HG02970 (cell line): Measurements from ENCODE around the gene PRRG3.
"Not testable (repeated sequence)": the region's sequence is repeated elsewhere in the genome, so short reads cannot be mapped to it uniquely, and the experiment has no call there.

Source experiments
- ATAC-seq: cut with Tn5 transposase; IDR thresholded peaks from one replicate; pipeline ENCODE4 v1.9.1; 2021; ENCODE audit warnings: mild to moderate bottlenecking, moderate library complexity, moderate number of reproducible peaks; ENCODE audit not compliant: unreplicated experiment, low FRiP score

Gene PRRG3

GRCh38 chrX:151694661-151695582 is at the start of gene PRRG3:
Gene PRRG3, plus strand, starts transcription at chrX:151695458. Its CDS starts 3,357 bp downstream, at chrX:151698815.
- ATAC-seq = no peak

GRCh38 chrX:151675121-151675746 is 20.0 kb upstream of the PRRG3 start:
- ATAC-seq = no peak

DNA sequence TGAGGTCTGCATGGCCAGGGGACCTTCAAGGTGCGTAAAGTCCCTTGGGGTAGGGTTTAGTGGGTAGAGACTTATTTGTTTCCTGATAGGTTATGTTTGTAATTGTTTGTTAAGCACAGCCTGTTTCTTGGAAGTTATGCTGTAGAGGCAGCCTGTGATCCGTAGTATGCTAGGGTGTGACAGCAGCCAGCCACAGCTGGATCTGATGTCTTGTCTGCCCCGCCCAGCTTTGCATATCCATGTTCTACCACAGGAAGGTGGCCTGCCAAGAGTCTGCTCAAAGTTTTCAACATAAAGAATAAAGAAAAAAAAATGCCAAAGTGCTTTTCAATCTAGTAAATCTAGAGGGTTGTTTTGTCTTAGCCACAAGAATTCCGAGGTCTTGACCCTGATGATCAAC is 19.1 kb upstream of the PRRG3 start:
- no peak for ATAC-seq

DNA sequence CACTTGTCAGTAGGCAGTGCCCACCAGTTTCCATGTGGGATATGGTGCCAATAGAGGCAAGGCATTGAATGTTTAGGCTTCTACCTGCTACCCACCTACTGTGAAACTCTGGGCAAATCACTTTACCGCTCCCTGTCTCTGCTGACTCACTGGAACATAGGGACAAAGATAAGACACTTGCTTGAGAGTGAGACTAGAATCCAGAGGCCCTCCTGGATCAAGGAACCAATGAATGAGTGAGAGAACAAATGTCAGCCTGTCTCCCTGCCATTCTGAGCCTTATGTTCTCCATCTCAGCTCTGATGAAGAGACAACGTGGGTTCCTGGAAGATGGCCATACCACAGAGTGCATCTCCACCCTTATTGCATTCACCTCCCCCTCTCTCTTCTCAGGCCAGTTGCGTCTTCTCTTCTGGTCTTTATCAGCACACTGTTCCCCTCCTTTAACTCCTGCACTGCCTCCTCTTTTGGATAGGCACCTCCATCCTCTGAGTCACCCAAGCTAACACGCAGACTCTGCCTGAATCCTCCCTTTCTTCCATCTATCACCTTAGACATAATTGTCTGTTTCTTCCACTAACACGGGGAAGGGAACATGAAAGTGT is 15.4 kb upstream of the PRRG3 start:
- ATAC-seq = no peak

GRCh38 chrX:151680805-151681204 is 14.5 kb upstream of the PRRG3 start:
- ATAC-seq = no peak

DNA sequence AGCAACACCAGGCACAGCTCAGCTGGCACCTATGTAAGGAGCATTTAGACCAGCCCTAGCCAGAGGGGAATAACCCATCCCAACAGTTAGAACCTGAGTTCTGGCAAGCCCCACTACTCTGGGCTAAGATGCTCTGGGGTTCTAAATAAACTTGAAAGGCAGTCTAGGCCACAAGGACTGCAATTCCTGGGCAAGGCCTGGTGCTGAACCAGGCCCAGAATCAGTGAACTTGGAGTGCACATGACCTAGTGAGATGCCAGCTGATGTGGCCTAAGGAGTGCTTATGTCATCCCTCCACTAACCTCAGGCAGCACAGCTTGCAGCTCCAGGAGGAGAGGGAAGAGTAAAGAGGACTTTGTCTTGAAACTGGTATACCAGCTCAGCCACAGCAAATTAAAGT is 7.6 kb upstream of the PRRG3 start:
- ATAC-seq = no peak

DNA sequence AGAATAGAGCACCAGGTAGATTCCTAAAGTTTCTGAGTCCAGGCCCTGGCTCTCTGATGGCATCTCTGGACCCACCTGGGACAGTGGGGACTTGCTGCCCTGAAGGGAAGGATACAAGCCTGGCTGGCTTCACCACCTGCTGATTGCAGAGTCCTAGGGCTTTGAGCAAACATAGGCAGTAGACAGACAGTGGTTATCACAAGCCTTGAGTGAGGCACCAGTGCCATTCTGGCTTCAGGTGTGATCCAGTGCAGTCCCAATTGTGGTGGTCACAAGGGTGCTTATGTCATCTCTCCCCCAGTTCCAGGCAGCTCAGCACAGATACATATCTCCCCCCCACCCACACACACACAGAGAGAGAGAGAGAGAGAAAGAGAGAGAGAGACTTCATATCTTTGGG is 6.6 kb upstream of the PRRG3 start:
- ATAC-seq = no peak

- ATAC-seq = no peak
Observed at GRCh38 chrX:151692825-151693224, 2.4 kb upstream of the PRRG3 start.

GRCh38 chrX:151694121-151694520 is 1.1 kb upstream of the PRRG3 start:
- ATAC-seq = no peak

DNA sequence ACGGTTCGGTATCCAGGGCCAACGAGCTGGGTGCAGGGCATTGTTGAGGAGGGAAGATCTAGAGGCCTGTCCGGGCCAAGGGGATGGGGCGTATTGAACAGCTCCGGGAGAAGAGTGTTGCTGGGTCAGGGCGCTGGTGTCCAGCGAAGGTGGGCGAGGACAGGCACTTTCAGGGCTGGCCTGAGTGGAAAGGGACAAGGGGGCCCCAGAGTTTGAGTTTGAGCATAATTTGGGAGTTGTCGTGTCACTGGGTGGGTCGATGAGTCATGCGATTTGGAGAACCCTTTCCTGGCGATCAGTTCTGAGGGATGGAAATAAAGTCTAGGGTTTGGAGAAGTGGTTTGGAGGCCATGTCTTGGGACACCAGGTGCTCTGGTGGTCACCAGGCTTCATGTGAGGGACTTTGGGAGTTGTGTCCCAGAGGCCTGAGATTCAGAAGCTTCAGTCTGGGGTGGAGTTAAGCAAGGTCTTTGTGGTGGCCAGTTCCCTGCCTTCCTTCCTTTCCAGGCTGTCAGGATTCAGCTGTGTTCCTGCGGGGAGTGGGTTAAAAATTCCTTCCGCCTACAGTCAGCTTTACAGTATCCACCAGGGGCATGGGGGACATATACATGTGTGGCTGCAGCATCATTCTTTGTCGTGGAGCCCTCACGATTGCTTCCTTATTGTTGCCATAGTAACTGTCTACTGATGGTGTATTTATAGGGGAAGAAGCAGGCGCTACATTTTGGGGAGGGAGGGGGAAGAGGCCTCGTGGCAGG is 504 bp downstream of the PRRG3 start:
- no peak for ATAC-seq

- not testable (repeated sequence) for ATAC-seq
Observed at GRCh38 chrX:151697082-151697481, 1.8 kb downstream of the PRRG3 start.

- no peak for ATAC-seq
Observed at GRCh38 chrX:151697522-151697921, 2.3 kb downstream of the PRRG3 start.

GRCh38 chrX:151698485-151698884 is 3.2 kb downstream of the PRRG3 start:
- ATAC-seq = no peak

DNA sequence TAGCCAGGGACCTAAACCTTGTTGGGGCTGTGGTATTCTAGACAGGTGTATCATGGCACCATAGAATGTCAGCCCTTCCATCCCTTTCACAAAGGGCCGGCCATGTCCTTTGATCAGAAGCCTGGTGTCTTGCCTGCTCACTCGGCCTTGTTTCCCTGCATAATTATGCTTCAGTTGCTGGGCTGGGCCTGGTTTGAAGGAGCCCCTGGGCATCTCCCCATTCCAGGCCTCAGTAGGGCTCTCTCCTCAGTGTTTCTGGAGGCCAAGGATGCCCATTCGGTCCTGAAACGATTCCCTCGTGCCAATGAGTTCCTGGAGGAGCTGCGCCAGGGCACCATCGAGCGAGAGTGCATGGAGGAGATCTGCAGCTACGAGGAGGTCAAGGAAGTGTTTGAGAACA is 4.5 kb downstream of the PRRG3 start:
- no peak for ATAC-seq

DNA sequence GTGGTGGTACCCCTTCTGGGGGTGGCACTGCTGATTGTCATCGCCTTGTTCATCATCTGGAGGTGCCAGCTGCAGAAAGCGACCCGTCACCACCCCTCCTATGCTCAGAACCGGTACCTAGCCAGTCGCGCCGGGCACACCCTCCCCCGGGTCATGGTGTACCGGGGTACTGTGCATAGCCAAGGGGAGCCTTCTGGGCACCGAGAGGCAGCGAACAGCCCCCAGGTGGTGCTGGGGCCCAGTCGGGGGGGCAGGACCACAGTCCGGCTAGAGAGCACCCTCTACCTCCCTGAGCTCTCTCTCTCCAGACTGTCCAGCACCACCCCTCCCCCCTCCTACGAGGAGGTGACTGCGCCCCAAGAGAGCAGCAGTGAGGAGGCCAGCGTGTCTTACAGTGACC is 5.3 kb downstream of the PRRG3 start:
- ATAC-seq = no peak

GRCh38 chrX:151701071-151701470 is 5.8 kb downstream of the PRRG3 start:
- ATAC-seq = no peak

DNA sequence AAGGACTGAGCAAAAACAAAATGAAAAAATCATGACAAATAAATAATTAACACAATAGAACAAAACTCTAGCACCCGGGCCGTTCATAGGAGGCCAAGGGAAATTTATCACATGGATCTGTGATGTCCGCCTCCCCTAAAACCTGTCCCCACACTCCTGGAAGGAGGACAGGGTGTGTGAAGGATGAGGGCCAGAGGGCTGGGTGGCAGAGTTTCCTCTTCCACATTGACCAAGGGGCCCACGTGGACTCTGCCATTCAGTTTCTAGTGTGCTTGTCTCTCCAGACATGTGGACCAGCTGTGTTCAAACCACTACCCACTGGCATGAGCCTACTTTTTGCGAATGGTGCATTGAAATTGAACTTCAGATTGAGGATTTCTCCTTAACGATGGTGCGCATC is 6.3 kb downstream of the PRRG3 start:
- no peak for ATAC-seq

GRCh38 chrX:151702026-151702714 is 6.9 kb downstream of the PRRG3 start:
- no peak for ATAC-seq

DNA sequence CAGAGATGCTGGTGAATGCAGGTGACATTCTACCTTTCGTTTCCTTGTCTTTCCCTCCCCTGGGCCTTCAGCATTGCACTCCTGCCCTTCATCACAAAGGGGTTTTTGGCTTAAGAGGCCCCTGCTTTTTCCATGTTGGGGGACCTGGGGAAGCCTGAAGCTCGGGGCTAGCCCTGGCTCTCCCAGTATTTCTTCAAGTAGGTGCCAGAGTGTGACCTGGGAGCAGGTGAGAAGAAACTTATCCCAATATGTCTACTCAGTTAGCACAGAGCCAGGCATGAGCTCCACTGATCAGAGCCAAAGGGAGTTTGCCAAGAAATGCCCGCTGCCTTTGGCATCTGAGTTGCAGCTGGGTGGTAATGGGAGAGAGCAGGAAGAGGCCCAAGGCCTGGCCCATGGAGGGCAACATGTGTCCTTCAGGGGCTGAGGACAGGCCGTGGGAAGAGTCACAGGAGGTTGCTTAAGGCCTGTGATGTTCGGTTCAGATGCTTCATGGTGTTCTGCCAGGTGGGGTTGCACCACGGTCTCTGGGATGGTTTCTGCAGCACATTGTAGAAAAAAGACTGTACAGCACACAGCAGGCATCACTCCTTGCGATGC is 7.6 kb downstream of the PRRG3 start:
- ATAC-seq = no peak

GRCh38 chrX:151703487-151703886 is 8.2 kb downstream of the PRRG3 start:
- ATAC-seq = no peak
